Measurements from ENCODE around the gene MYO1A. TPM values are rescaled to one million over a fixed set of nuclear protein-coding genes. Genes with fewer than 3 reads are reported as not detected.
A peak's percentile ranks its signal among the peaks of the same experiment; 100 is the strongest.

Gene MYO1A
- under 0.01 TPM in 1 of 2 replicates, not detected in the other for total RNA-seq

DNA sequence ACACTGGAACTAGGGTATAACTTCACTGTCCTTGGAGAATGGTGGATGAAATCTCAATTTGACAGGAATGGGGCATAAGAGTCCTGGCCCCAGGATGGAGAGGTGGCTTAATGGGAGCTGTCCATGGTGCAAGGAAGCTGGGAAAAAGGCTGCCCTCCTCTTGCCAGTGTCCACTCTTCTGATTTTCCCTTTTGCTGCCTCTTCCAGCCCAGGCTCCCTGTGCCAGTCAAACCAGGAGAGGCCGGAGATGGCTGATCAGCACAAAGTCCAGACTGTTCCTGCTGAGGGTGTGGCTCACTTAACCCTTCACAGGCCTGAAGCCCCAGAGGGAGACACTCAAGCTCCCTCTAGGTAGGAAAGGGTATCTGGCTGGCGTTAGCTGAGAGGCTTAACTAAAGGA is at the start of gene MYO1A:
MYO1A (minus strand) TSS at position 240 of the 400 bp plus-strand sequence. CDS start 1,806 bp downstream, outside the sequence.
- DNase-seq (ENCODE audit: low read depth), result peak; percentile 16
- TF ChIP-seq, protein P1, sequence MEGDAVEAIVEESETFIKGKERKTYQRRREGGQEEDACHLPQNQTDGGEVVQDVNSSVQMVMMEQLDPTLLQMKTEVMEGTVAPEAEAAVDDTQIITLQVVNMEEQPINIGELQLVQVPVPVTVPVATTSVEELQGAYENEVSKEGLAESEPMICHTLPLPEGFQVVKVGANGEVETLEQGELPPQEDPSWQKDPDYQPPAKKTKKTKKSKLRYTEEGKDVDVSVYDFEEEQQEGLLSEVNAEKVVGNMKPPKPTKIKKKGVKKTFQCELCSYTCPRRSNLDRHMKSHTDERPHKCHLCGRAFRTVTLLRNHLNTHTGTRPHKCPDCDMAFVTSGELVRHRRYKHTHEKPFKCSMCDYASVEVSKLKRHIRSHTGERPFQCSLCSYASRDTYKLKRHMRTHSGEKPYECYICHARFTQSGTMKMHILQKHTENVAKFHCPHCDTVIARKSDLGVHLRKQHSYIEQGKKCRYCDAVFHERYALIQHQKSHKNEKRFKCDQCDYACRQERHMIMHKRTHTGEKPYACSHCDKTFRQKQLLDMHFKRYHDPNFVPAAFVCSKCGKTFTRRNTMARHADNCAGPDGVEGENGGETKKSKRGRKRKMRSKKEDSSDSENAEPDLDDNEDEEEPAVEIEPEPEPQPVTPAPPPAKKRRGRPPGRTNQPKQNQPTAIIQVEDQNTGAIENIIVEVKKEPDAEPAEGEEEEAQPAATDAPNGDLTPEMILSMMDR (IDR thresholded peaks at IDR 0.05; ENCODE audit: insufficient read depth, low read depth, low read length), result no peak
- no peak within 1 kb of the TSS for H3K4me3 ChIP-seq (ENCODE audit: low read depth, low read length)

DNA sequence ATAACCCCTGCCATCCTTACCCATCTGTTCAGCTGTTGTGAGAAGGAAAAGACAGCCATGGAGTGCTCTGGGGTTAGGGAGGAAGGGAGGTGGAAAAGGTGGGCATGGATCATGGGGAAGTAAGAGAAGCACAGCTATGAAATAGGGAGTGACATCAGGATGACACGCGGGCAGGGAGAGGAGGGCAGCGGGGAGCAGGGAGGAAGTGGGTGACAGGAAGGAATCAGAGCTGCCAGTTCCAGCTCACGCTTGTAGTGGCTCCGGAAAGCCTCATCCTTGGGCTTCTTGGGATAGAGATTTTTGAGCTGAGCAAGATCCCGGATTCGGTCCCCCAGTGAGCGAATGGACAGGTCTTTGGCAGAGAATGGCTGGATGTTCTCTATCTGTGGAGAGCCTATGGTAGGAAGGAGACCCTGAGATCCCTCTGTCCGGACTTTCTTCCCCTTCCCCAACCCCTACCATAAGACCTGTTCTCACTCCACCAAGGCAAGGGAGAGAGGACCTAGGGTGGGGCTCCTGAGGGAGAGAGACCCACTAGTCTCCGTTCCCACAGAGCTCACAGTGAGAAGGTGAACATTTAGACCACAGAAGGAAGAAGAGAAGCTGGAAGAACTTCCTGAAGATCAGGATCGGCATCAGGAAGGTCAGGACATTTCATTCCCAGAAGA is 49.3 kb upstream of the MYO1A start:
- no peak for DNase-seq (ENCODE audit: low read depth)
- no peak overlapping the region for H3K4me3 ChIP-seq (ENCODE audit: low read depth, low read length)
- TF ChIP-seq, protein P1 (IDR thresholded peaks at IDR 0.05; ENCODE audit: insufficient read depth, low read depth, low read length), result no peak

DNA sequence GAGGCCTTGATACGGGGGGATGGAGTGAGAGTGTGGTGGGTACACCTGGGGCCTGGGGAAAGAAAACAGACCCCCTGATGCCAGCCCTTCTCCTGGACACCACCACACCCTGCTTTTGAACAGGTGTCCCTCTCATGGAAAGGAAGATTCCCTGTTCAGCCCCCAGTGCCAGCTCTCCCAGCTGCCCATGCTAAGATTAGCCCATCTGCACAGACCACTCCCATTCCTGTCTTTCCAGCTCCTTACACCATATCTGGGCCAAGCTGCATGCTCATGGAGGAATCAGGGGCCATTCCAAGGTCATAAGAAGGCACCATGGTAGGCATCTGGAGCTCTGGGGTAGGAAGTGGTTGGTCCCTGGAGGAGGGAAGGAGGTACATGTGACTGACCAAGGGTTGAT is 48.6 kb upstream of the MYO1A start:
- DNase-seq (ENCODE audit: low read depth), result no peak
- TF ChIP-seq, protein P1 (IDR thresholded peaks at IDR 0.05; ENCODE audit: insufficient read depth, low read depth, low read length), result no peak

DNA sequence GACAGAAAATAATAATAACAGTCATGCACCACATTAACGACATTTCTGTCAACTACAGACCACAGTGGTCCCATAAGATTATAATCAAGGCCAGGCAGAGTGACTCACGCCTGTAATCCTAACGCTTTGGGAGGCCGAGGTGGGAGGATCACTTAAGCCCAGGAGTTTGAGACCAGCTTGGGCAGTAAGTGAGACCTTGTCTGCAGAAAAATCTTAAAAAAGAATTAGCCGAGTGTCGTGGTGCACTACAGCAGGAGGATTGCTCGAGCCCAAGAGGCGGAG is 47.6 kb upstream of the MYO1A start:
- TF ChIP-seq, protein P1 (IDR thresholded peaks at IDR 0.05; ENCODE audit: insufficient read depth, low read depth, low read length), result no peak

More for the DNA sequence above, 48.6 kb upstream of the MYO1A start:
- no peak overlapping the region for H3K4me3 ChIP-seq (ENCODE audit: low read depth, low read length)

DNA sequence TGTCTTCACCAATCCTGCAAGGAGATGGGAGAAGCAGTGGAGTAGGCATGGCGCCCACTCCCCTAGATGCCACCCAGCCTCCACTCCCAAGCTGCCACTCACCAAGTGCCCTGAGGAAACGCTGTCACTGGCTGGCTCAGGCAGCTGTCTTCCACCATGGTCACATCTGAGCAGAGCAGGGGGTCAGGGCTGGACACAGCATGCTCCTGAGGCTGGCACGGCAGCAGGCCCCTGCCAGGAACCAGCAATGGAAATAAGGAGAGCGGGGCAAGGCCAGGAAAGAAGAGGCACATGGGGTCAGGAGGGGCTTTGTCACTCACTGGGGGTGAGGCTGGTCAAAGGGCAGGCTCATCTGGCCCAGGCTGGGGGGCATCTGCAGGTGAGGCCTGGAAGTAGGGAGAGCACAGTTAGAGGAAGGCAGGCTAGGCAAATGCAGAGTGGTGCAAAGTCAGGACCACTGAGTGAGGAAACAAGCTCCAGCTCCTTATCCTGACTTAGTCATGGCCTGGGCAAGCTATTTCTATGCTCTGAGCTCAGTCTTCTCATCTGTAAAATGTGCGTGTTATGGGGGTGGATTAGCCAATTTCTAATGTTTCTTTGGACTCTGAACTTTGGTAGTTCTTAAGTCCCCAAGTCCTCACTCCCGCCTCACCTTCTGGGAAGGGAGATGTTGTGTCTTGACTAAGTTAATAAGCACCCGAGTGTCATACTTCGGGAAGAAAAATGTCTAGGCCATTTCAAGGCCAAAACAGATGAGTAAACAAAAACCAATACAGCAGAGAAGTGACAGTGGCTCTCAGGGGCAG is 47.0 kb upstream of the MYO1A start:
- no peak for DNase-seq (ENCODE audit: low read depth)
- TF ChIP-seq, protein P1 (IDR thresholded peaks at IDR 0.05; ENCODE audit: insufficient read depth, low read depth, low read length), result no peak
- no peak overlapping the region for H3K4me3 ChIP-seq (ENCODE audit: low read depth, low read length)

More for the DNA sequence above, 47.6 kb upstream of the MYO1A start:
- no peak for DNase-seq (ENCODE audit: low read depth)
- no peak overlapping the region for H3K4me3 ChIP-seq (ENCODE audit: low read depth, low read length)

DNA sequence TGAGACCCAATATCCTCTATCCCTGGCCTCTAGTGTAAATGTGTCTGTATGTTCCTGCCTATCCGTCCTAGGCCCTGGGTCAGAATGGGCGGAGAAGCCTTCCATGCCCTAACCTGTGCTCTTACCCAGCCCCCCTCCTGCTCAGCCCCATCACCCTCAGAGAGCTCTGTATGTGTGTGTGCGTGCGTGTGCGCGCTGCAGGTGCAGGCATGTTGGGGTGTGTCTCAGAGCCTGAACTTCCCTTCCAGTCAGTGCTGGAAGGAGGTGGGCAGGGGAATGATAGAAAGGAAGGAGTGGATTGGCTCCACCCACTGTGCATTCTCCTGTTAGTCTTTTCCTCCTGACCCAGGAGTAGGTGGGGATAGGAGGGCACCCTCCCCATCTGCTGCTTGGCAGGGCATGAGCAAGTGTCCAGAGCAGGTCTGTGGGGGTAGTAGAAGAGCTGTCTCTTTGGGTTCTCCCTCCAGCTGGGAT is 46.2 kb upstream of the MYO1A start:
- no peak for DNase-seq (ENCODE audit: low read depth)
- no peak overlapping the region for H3K4me3 ChIP-seq (ENCODE audit: low read depth, low read length)
- TF ChIP-seq, protein P1 (IDR thresholded peaks at IDR 0.05; ENCODE audit: insufficient read depth, low read depth, low read length), result no peak
